ENCODE results near the gene CCR6.

Gene CCR6

GRCh38 chr6:167142433-167142761 is 19.5 kb downstream of the CCR6 start:
- H3K27ac ChIP-seq (ENCODE audit: poor library complexity, severe bottlenecking) = no peak overlapping the region
- ATAC-seq (ENCODE audit: low read depth) = no peak
- TF ChIP-seq, protein P1, sequence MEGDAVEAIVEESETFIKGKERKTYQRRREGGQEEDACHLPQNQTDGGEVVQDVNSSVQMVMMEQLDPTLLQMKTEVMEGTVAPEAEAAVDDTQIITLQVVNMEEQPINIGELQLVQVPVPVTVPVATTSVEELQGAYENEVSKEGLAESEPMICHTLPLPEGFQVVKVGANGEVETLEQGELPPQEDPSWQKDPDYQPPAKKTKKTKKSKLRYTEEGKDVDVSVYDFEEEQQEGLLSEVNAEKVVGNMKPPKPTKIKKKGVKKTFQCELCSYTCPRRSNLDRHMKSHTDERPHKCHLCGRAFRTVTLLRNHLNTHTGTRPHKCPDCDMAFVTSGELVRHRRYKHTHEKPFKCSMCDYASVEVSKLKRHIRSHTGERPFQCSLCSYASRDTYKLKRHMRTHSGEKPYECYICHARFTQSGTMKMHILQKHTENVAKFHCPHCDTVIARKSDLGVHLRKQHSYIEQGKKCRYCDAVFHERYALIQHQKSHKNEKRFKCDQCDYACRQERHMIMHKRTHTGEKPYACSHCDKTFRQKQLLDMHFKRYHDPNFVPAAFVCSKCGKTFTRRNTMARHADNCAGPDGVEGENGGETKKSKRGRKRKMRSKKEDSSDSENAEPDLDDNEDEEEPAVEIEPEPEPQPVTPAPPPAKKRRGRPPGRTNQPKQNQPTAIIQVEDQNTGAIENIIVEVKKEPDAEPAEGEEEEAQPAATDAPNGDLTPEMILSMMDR (IDR thresholded peaks at IDR 0.05; ENCODE audit: poor library complexity, severe bottlenecking) = peak; percentile 41
- no peaks in the 10 kb centered on the region for H3K36me3 ChIP-seq (ENCODE audit: low read depth)
- peaks cover 10% of the 10 kb centered on the region for H3K27me3 ChIP-seq (ENCODE audit: insufficient read depth, poor library complexity, severe bottlenecking)
- no peak overlapping the region for H3K4me3 ChIP-seq (ENCODE audit: severe bottlenecking)
- DNase-seq (ENCODE audit: low spot score) = no peak
- no peaks in the 10 kb centered on the region for H3K4me1 ChIP-seq (ENCODE audit: insufficient read depth, poor library complexity, severe bottlenecking)
- no peaks in the 10 kb centered on the region for H3K9me3 ChIP-seq (ENCODE audit: severe bottlenecking)

DNA sequence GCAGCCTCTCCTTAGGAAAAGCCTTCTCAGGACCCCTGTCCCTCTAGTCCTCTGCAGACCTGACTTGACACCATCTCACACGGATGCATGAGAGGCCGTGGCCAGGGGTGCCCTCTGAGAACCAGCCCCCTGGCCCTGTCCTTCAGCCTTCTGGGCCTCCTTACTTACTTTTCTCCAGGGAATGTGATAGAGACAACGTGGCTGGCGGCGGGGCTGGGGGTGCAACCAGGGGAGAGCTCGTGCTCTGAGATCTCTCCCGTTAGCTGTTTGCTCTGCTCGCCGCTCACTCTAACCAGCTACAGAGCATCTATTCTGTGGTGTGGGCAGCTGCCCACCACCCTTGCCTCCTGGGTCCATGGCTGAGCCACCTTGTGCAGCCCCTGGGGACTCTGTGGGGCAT is 20.1 kb downstream of the CCR6 start:
- H3K9me3 ChIP-seq (ENCODE audit: severe bottlenecking) = no peaks in the 10 kb centered on the region
- H3K36me3 ChIP-seq (ENCODE audit: low read depth) = no peaks in the 10 kb centered on the region
- peaks cover 10% of the 10 kb centered on the region for H3K27me3 ChIP-seq (ENCODE audit: insufficient read depth, poor library complexity, severe bottlenecking)
- no peak for ATAC-seq (ENCODE audit: low read depth)
- H3K4me3 ChIP-seq (ENCODE audit: severe bottlenecking) = no peak overlapping the region
- H3K27ac ChIP-seq (ENCODE audit: poor library complexity, severe bottlenecking) = no peak overlapping the region
- TF ChIP-seq, protein P1 (IDR thresholded peaks at IDR 0.05; ENCODE audit: poor library complexity, severe bottlenecking) = no peak
- no peak for DNase-seq (ENCODE audit: low spot score)
- H3K4me1 ChIP-seq (ENCODE audit: insufficient read depth, poor library complexity, severe bottlenecking) = no peaks in the 10 kb centered on the region

GRCh38 chr6:167145461-167145860 is 22.6 kb downstream of the CCR6 start:
- Histone ChIP-seq H3K4me1 (ENCODE audit: insufficient read depth, poor library complexity, severe bottlenecking) (no peaks in the 10 kb centered on the region), H3K27me3 (ENCODE audit: insufficient read depth, poor library complexity, severe bottlenecking) (peaks cover 5% of the 10 kb centered on the region), H3K9me3 (ENCODE audit: severe bottlenecking) (no peaks in the 10 kb centered on the region), H3K27ac (ENCODE audit: poor library complexity, severe bottlenecking) (no peak overlapping the region), H3K36me3 (ENCODE audit: low read depth) (no peaks in the 10 kb centered on the region), H3K4me3 (ENCODE audit: severe bottlenecking) (no peak overlapping the region)
- ATAC-seq (ENCODE audit: low read depth) = no peak
- TF ChIP-seq, protein P1 (IDR thresholded peaks at IDR 0.05; ENCODE audit: poor library complexity, severe bottlenecking) = no peak
- DNase-seq (ENCODE audit: low spot score) = no peak

DNA sequence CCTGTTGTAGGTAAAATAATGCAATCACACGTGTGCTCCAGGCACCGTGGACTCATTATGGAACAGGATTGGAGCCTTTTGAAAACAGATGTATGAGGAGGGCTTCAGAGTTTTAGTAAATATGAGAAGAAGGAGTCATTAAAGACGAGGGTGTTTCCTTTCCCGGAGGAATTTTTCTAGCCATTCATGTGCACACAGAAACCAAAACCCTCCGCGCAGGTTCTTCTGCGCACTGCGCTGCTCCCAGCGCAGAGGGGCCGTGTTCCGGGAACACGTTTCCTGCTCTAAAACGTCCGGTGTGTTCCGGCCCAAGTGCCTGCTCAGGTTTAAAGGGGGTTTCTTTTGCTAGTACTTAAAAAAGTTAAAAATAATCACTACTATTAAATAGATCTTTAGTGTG is 23.2 kb downstream of the CCR6 start:
- DNase-seq (ENCODE audit: low spot score) = no peak
- H3K9me3 ChIP-seq (ENCODE audit: severe bottlenecking) = no peaks in the 10 kb centered on the region
- no peak overlapping the region for H3K27ac ChIP-seq (ENCODE audit: poor library complexity, severe bottlenecking)
- H3K36me3 ChIP-seq (ENCODE audit: low read depth) = no peaks in the 10 kb centered on the region
- TF ChIP-seq, protein P1 (IDR thresholded peaks at IDR 0.05; ENCODE audit: poor library complexity, severe bottlenecking) = no peak
- no peak for ATAC-seq (ENCODE audit: low read depth)
- peaks cover 5% of the 10 kb centered on the region for H3K27me3 ChIP-seq (ENCODE audit: insufficient read depth, poor library complexity, severe bottlenecking)
- H3K4me3 ChIP-seq (ENCODE audit: severe bottlenecking) = no peak overlapping the region
- no peaks in the 10 kb centered on the region for H3K4me1 ChIP-seq (ENCODE audit: insufficient read depth, poor library complexity, severe bottlenecking)

DNA sequence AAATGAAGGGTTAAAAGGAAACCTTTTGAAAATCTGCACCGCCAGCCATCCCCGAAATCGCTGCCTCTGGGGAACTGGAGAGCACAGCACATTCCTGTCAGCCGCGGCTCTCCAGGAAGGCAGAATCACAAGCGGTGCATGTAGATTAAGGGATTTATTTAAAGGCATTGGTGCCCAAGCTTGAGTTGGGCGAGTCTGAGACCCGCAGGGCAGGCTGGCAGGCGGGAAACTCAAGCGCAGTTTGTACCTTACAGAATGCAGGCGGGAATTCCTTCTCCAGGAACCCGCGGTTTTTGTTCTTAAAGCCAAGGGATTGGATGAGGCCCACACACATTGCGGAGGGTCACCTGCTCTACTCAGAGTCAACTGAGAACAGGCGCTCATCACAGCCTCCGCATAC is 24.1 kb downstream of the CCR6 start:
- no peak for DNase-seq (ENCODE audit: low spot score)
- no peak for ATAC-seq (ENCODE audit: low read depth)
- Histone ChIP-seq H3K27me3 (ENCODE audit: insufficient read depth, poor library complexity, severe bottlenecking) (peaks cover 5% of the 10 kb centered on the region), H3K4me3 (ENCODE audit: severe bottlenecking) (no peak overlapping the region), H3K9me3 (ENCODE audit: severe bottlenecking) (no peaks in the 10 kb centered on the region), H3K36me3 (ENCODE audit: low read depth) (no peaks in the 10 kb centered on the region), H3K27ac (ENCODE audit: poor library complexity, severe bottlenecking) (no peak overlapping the region), H3K4me1 (ENCODE audit: insufficient read depth, poor library complexity, severe bottlenecking) (no peaks in the 10 kb centered on the region)
- TF ChIP-seq, protein P1 (IDR thresholded peaks at IDR 0.05; ENCODE audit: poor library complexity, severe bottlenecking) = no peak

Data from RWPE2 (cell line).